PFSK-1 (cell line): Measurements from ENCODE around the gene SAMD14.

Source experiments
- POLR2AphosphoS5 ChIP-seq: IDR thresholded peaks from 2 replicates; pipeline ENCODE4 v1.6.1; 2012; ENCODE audit warnings: low read depth, mild to moderate bottlenecking, control low read depth, low read length, moderate library complexity
- SIN3A ChIP-seq: IDR thresholded peaks from 2 replicates; pipeline ENCODE4 v1.6.1; 2012; ENCODE audit warnings: mild to moderate bottlenecking, low read length, moderate library complexity, borderline replicate concordance; ENCODE audit not compliant: insufficient read depth
- TAF1 ChIP-seq: IDR thresholded peaks from 2 replicates; pipeline ENCODE4 v1.6.1; 2012; ENCODE audit warnings: low read length, control low read depth, borderline replicate concordance; ENCODE audit not compliant: insufficient read depth
- TF ChIP-seq, protein P1 (sequence below), 2 experiments: IDR thresholded peaks; 2 replicates each; pipeline versions ENCODE4 v1.6.1 to v1.8.0; 2011 to 2012; ENCODE audit warnings: low read depth in 2 of 2, low read length in 2 of 2, control low read depth in 1 of 2, inconsistent platforms in 1 of 2, mild to moderate bottlenecking in 1 of 2, moderate library complexity in 1 of 2; ENCODE audit not compliant: insufficient read depth in 1 of 2

DNA sequence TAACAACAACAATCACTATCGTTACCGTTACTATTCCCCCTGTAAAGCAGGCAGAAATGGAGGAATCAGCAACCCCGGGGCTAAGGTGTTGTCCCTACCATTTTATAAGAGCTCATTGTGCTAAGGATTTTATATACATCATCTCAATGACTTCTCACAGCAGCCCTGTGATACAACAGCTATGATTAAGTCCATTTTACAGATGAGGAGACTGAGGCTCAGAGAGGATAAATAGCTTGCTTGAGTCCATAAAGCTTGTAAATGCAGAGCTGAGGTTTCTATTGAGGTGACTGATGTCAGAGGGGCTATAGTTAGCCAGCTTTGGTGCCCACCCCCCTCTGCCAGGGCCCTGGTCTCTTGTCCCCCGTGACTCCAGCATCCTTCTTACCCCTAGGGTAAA, 51.5 kb downstream of the SAMD14 start:
- no peak for TF ChIP-seq SIN3A
- TF ChIP-seq, protein P1, sequence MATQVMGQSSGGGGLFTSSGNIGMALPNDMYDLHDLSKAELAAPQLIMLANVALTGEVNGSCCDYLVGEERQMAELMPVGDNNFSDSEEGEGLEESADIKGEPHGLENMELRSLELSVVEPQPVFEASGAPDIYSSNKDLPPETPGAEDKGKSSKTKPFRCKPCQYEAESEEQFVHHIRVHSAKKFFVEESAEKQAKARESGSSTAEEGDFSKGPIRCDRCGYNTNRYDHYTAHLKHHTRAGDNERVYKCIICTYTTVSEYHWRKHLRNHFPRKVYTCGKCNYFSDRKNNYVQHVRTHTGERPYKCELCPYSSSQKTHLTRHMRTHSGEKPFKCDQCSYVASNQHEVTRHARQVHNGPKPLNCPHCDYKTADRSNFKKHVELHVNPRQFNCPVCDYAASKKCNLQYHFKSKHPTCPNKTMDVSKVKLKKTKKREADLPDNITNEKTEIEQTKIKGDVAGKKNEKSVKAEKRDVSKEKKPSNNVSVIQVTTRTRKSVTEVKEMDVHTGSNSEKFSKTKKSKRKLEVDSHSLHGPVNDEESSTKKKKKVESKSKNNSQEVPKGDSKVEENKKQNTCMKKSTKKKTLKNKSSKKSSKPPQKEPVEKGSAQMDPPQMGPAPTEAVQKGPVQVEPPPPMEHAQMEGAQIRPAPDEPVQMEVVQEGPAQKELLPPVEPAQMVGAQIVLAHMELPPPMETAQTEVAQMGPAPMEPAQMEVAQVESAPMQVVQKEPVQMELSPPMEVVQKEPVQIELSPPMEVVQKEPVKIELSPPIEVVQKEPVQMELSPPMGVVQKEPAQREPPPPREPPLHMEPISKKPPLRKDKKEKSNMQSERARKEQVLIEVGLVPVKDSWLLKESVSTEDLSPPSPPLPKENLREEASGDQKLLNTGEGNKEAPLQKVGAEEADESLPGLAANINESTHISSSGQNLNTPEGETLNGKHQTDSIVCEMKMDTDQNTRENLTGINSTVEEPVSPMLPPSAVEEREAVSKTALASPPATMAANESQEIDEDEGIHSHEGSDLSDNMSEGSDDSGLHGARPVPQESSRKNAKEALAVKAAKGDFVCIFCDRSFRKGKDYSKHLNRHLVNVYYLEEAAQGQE (IDR thresholded peaks at IDR 0.05; ENCODE audit: insufficient read depth in 1 of 2, low read depth in 2 of 2, low read length in 2 of 2): no peak
- TF ChIP-seq POLR2AphosphoS5: no peak
- TF ChIP-seq TAF1: no peak
